ENCODE data around the gene COL5A1. TPM values are rescaled to one million over a fixed set of nuclear protein-coding genes. Genes with fewer than 3 reads are reported as not detected.

The COL5A1 gene
- total and polyA plus RNA-seq, 3 experiments from 2014 or later, result 0.02 to 0.43 (median 0.13) TPM

DNA sequence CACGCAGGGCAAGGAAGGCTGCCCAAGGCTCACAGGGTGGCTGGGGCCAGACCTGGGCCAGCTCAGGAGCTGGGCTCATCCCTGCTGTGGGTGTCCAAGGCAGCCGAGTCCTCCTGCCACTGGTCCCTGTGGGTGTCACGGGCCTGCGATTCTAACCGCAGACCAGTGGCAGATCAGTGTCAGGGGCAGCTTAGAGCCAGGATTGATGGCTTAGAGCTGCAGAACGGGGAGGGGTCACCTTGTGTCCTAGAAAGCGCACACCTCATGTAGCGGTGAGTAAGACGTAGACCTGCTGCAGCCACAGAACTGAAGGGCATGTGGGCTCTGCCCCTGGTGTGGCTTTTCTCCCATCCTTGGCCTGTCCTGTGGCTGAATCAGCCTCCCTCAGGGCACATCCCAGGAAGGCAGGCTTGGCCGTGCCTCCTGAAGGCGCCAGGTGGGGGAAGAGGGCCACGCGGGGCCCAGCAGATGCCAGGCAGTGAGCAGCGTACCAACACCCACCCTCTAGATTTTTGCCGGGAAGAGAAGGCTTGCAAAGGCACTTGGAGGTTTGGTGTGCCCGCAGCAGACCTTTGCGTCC is 160.7 kb downstream of the COL5A1 start:
- no peaks in the 10 kb centered on the region for H3K9me3 ChIP-seq (ENCODE audit: low read length)
- Mint-ChIP-seq H3K27ac (no peak overlapping the region), H3K4me3 (no peak overlapping the region), H3K4me1 (no peaks in the 10 kb centered on the region), H3K36me3 (no peaks in the 10 kb centered on the region), H3K9me3 (no peaks in the 10 kb centered on the region), H3K27me3 (peaks cover 0 to 4% of the 10 kb centered on the region in 2 donors)
- no peak overlapping the region for H3K27ac ChIP-seq (ENCODE audit: low read depth, low read length)
- no peaks in the 10 kb centered on the region for H3K27me3 ChIP-seq (ENCODE audit: insufficient read depth, low read length, poor library complexity, severe bottlenecking)
- no peaks in the 10 kb centered on the region for H3K4me1 ChIP-seq (ENCODE audit: insufficient read depth, low read length)
- no peak for DNase-seq
- ChIA-PET CTCF (no interaction called here), POLR2A (no interaction called here)
- no peaks in the 10 kb centered on the region for H3K36me3 ChIP-seq (ENCODE audit: insufficient read depth, low read length)
- no peak overlapping the region for H3K4me3 ChIP-seq (ENCODE audit: low read length)

DNA sequence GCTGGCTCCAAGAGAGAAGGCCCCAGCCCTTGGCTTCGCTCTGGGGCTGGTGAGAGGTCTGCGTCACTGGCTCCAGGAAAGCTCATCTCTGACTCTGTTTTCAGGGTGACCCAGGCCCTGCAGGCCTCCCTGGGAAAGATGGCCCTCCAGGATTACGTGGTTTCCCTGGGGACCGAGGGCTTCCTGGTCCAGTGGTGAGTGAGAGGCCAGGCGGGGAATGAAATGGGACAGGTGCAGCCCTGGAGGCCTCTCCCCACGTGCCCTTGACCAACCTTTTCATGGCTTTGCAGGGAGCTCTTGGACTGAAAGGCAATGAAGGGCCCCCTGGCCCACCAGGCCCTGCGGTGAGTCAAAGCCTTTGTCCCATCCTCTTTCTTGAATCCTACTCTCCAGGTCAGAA is 163.3 kb downstream of the COL5A1 start:
- Mint-ChIP-seq H3K4me1 (no peaks in the 10 kb centered on the region), H3K27ac (no peak overlapping the region), H3K36me3 (no peaks in the 10 kb centered on the region), H3K27me3 (peaks cover 0 to 3% of the 10 kb centered on the region in 2 donors), H3K9me3 (no peaks in the 10 kb centered on the region), H3K4me3 (no peak overlapping the region)
- Histone ChIP-seq H3K27ac (ENCODE audit: low read depth, low read length) (no peak overlapping the region), H3K4me3 (ENCODE audit: low read length) (no peak overlapping the region), H3K36me3 (ENCODE audit: insufficient read depth, low read length) (no peaks in the 10 kb centered on the region), H3K9me3 (ENCODE audit: low read length) (no peaks in the 10 kb centered on the region), H3K27me3 (ENCODE audit: insufficient read depth, low read length, poor library complexity, severe bottlenecking) (no peaks in the 10 kb centered on the region), H3K4me1 (ENCODE audit: insufficient read depth, low read length) (no peaks in the 10 kb centered on the region)
- CTCF ChIA-PET, result no interaction called here
- no peak for DNase-seq
- POLR2A ChIA-PET, result no interaction called here

DNA sequence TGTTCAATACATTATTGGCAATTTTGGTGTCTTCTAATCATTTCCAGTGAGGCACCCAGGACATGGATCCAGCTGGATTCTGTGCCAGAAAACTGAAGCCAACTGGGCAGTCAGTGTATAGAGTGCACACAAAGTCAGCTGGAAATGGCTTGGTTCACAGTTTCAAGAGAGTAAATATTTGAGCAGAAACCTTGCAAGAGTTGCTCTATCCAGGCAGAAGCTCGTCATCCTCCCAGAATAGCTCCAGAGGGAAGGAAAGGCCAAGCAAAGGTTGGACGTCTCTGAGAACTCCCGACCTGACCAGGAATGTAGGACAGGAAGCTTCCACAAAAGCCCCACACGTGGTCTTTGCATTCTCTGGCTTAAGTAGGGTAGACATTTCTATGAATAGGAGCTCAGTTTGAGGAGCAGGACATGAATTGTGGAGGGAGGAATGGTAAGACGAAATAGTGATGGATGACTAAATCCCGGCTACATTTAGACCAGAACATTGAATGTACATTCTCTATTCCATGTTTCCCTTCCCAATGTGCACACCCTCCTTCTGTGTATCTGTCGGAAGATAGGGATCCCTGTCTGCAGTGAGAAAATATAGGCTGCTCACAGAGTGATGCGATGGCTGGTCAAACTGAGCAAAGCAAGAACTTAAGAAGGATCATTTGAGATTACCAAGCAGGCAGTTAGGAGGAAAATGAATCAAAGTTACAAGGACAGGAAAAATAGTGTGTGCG is 166.3 kb downstream of the COL5A1 start:
- Mint-ChIP-seq H3K4me1 (no peaks in the 10 kb centered on the region), H3K27me3 (peaks cover 0 to 5% of the 10 kb centered on the region in 2 donors), H3K36me3 (no peaks in the 10 kb centered on the region), H3K4me3 (no peak overlapping the region), H3K9me3 (no peaks in the 10 kb centered on the region), H3K27ac (peak overlapping the region in 1 of 8 donors; percentile 42)
- H3K27me3 ChIP-seq (ENCODE audit: insufficient read depth, low read length, poor library complexity, severe bottlenecking), result no peaks in the 10 kb centered on the region
- no peak overlapping the region for H3K4me3 ChIP-seq (ENCODE audit: low read length)
- no peaks in the 10 kb centered on the region for H3K4me1 ChIP-seq (ENCODE audit: insufficient read depth, low read length)
- H3K9me3 ChIP-seq (ENCODE audit: low read length), result no peaks in the 10 kb centered on the region
- H3K36me3 ChIP-seq (ENCODE audit: insufficient read depth, low read length), result no peaks in the 10 kb centered on the region
- no peak for DNase-seq
- ChIA-PET CTCF (no interaction called here), POLR2A (no interaction called here)
- H3K27ac ChIP-seq (ENCODE audit: low read depth, low read length), result no peak overlapping the region

DNA sequence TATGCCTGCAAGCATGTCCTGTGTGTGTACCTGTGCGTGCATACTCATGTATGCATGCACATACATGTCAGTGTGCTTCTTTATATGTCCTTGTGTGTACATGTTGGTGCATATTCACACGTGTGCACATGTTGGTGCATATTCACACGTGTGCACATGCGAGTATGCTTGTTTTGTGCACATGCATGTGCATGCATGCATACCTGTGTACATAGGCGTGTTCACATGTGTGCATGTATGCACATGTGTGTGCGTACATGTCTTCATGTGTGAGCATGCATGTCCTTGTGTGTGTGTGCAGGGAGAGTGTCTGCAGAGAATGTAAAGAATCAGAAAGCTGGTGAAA is 166.8 kb downstream of the COL5A1 start:
- Mint-ChIP-seq H3K27ac (no peak overlapping the region), H3K27me3 (peaks cover 0 to 5% of the 10 kb centered on the region in 2 donors), H3K9me3 (no peaks in the 10 kb centered on the region), H3K4me3 (no peak overlapping the region), H3K36me3 (no peaks in the 10 kb centered on the region), H3K4me1 (no peaks in the 10 kb centered on the region)
- Histone ChIP-seq H3K36me3 (ENCODE audit: insufficient read depth, low read length) (no peaks in the 10 kb centered on the region), H3K27ac (ENCODE audit: low read depth, low read length) (no peak overlapping the region), H3K4me1 (ENCODE audit: insufficient read depth, low read length) (no peaks in the 10 kb centered on the region), H3K4me3 (ENCODE audit: low read length) (no peak overlapping the region), H3K9me3 (ENCODE audit: low read length) (no peaks in the 10 kb centered on the region), H3K27me3 (ENCODE audit: insufficient read depth, low read length, poor library complexity, severe bottlenecking) (no peaks in the 10 kb centered on the region)
- no peak for DNase-seq
- ChIA-PET POLR2A (no interaction called here), CTCF (no interaction called here)

DNA sequence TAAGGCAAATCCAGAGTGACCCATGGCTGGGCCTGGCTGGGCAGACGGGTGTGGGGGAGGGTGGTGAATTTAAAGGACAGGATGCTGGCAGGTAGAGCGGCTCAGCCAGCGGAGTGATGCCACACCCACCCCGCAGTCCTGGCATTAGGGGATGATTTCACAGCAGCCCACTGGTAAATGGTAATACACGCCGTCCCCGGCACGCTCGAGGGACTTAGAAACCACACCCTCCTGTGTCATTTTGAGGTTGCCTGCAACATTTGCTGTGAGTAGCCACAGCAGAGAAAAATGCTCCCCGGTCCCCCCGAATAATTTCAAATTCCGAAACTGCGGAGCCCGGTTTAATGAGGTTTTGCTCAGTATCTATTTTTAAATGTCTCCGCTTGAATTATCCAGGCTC is 167.7 kb downstream of the COL5A1 start:
- no peak for DNase-seq
- no peaks in the 10 kb centered on the region for H3K36me3 ChIP-seq (ENCODE audit: insufficient read depth, low read length)
- no peak overlapping the region for H3K27ac ChIP-seq (ENCODE audit: low read depth, low read length)
- H3K4me1 Mint-ChIP-seq, result no peaks in the 10 kb centered on the region
- H3K9me3 ChIP-seq (ENCODE audit: low read length), result no peaks in the 10 kb centered on the region
- no peak overlapping the region for H3K27ac Mint-ChIP-seq
- ChIA-PET POLR2A (no interaction called here), CTCF (no interaction called here)
- H3K36me3 Mint-ChIP-seq, result no peaks in the 10 kb centered on the region
- H3K4me1 ChIP-seq (ENCODE audit: insufficient read depth, low read length), result no peaks in the 10 kb centered on the region
- no peaks in the 10 kb centered on the region for H3K9me3 Mint-ChIP-seq
- no peak overlapping the region for H3K4me3 ChIP-seq (ENCODE audit: low read length)
- no peak overlapping the region for H3K4me3 Mint-ChIP-seq
- H3K27me3 ChIP-seq (ENCODE audit: insufficient read depth, low read length, poor library complexity, severe bottlenecking), result no peaks in the 10 kb centered on the region
- H3K27me3 Mint-ChIP-seq, result peaks cover 0 to 3% of the 10 kb centered on the region in 2 donors

DNA sequence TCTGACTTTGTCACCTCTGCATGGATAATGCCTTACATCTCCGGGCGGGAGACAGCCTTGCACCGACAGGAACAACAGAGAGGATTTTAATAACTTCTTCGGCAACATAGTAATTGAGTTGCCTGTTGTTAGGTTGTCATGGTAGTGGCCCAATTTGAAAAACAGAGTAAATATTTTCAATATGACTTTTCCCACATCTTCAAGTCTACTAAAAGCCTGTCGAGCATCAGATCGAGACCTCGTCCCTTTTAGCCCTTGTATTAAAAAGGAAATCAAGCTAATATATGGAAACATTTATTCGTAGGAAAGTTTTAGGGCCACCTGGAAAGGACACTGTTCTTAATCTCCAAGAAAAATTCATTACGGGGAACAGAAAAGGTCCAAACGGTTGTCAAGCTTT is 168.2 kb downstream of the COL5A1 start:
- no peaks in the 10 kb centered on the region for H3K9me3 Mint-ChIP-seq

DNA sequence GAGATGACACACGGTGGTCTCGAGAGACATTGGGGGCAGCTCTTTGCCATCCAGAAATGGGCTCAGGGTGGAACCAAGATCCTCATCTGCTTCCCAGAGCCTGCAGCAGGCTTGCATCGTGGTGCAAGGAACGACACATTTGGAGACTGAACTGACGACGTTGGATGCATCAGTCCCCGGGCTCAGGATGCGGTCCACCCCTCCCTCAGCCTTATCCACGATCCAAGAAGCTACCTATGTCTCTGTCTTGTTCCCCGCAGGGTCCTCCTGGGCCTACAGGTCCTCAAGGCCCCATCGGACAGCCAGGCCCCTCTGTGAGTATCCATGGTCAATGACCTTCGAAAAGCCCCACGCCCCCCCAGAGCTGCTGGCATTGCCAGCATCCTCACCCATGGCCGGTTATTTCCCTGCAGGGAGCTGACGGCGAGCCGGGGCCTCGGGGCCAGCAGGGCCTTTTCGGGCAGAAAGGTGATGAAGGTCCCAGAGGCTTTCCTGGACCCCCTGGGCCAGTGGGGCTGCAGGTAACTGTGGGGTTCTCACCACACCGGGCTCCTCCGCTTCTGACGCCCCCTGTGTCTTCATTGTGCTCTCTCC is 169.6 kb downstream of the COL5A1 start:
- H3K27ac ChIP-seq (ENCODE audit: low read depth, low read length), result no peak overlapping the region
- Mint-ChIP-seq H3K27ac (no peak overlapping the region), H3K4me3 (no peak overlapping the region), H3K27me3 (peaks cover 0 to 3% of the 10 kb centered on the region in 2 donors), H3K9me3 (no peaks in the 10 kb centered on the region), H3K4me1 (no peaks in the 10 kb centered on the region), H3K36me3 (no peaks in the 10 kb centered on the region)
- no peaks in the 10 kb centered on the region for H3K9me3 ChIP-seq (ENCODE audit: low read length)
- CTCF ChIA-PET, result no interaction called here
- DNase-seq, result no peak
- H3K4me3 ChIP-seq (ENCODE audit: low read length), result no peak overlapping the region
- H3K27me3 ChIP-seq (ENCODE audit: insufficient read depth, low read length, poor library complexity, severe bottlenecking), result no peaks in the 10 kb centered on the region
- POLR2A ChIA-PET, result no interaction called here
- H3K4me1 ChIP-seq (ENCODE audit: insufficient read depth, low read length), result no peaks in the 10 kb centered on the region
- H3K36me3 ChIP-seq (ENCODE audit: insufficient read depth, low read length), result no peaks in the 10 kb centered on the region

More for the DNA sequence above, 168.2 kb downstream of the COL5A1 start:
- Histone ChIP-seq H3K9me3 (ENCODE audit: low read length) (no peaks in the 10 kb centered on the region), H3K36me3 (ENCODE audit: insufficient read depth, low read length) (no peaks in the 10 kb centered on the region), H3K4me3 (ENCODE audit: low read length) (no peak overlapping the region), H3K27me3 (ENCODE audit: insufficient read depth, low read length, poor library complexity, severe bottlenecking) (no peaks in the 10 kb centered on the region), H3K4me1 (ENCODE audit: insufficient read depth, low read length) (no peaks in the 10 kb centered on the region), H3K27ac (ENCODE audit: low read depth, low read length) (no peak overlapping the region)
- Mint-ChIP-seq H3K27ac (no peak overlapping the region), H3K27me3 (peaks cover 0 to 3% of the 10 kb centered on the region in 2 donors), H3K4me3 (no peak overlapping the region), H3K36me3 (no peaks in the 10 kb centered on the region), H3K4me1 (no peaks in the 10 kb centered on the region)
- POLR2A ChIA-PET, result no interaction called here
- CTCF ChIA-PET, result no interaction called here
- DNase-seq, result no peak

DNA sequence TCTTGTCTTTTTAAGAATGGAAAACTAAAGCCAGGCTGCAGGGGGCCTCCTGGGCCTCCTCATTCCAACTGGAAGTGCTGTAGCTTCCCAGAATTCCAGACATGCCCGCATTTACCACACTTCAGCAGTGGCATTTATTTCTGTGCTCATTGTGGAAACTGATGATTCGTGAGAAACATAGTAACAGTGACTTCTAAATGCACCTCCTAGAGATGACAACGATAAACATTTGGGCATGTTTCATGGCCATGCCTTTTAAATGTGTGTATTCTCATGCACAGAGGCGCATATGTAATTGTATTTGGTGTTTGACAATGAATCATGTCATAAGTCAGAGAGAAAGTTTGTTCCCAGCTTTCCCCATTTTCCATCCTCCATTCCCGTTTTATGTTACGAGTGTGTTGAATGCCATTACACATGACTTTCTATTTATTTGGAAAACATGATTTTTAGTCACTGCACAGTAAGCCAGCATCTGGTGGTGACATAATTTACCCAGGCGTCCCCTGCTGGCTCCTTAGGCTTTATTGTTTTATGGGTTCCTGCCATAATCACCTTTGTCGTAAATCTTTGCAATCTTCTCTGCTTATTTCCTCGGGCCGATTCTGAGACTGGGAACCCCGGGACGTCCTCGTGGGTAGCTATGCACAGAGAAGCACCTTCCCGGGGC is 170.2 kb downstream of the COL5A1 start:
- H3K27me3 Mint-ChIP-seq, result peaks cover 0 to 3% of the 10 kb centered on the region in 2 donors
- Histone ChIP-seq H3K9me3 (ENCODE audit: low read length) (no peaks in the 10 kb centered on the region), H3K27me3 (ENCODE audit: insufficient read depth, low read length, poor library complexity, severe bottlenecking) (no peaks in the 10 kb centered on the region), H3K27ac (ENCODE audit: low read depth, low read length) (no peak overlapping the region), H3K4me3 (ENCODE audit: low read length) (no peak overlapping the region), H3K4me1 (ENCODE audit: insufficient read depth, low read length) (no peaks in the 10 kb centered on the region), H3K36me3 (ENCODE audit: insufficient read depth, low read length) (no peaks in the 10 kb centered on the region)
- no peak for DNase-seq
- ChIA-PET POLR2A (no interaction called here), CTCF (no interaction called here)
- H3K36me3 Mint-ChIP-seq, result no peaks in the 10 kb centered on the region
- no peak overlapping the region for H3K4me3 Mint-ChIP-seq
- no peaks in the 10 kb centered on the region for H3K4me1 Mint-ChIP-seq
- H3K9me3 Mint-ChIP-seq, result no peaks in the 10 kb centered on the region
- no peak overlapping the region for H3K27ac Mint-ChIP-seq
